Measurements from ENCODE around the gene KIF4B. TPM values are rescaled to one million over a fixed set of nuclear protein-coding genes. Genes with fewer than 3 reads are reported as not detected.
"Not testable (repeated sequence)": the region's sequence is repeated elsewhere in the genome, so short reads cannot be mapped to it uniquely, and the experiment has no call there.

The KIF4B gene
- polyA plus RNA-seq, 4 donors = 0.03 TPM; not detected in 3

- Histone ChIP-seq H3K27me3 (ENCODE audit: control insufficient read depth in 3 of 3, insufficient read depth in 3 of 3, low read length in 3 of 3) (no peaks in the 10 kb centered on the region), H3K9me3 (ENCODE audit: control insufficient read depth in 2 of 2, insufficient read depth in 1 of 2, low read depth in 1 of 2, low read length in 1 of 2) (peaks cover 0 to 4% of the 10 kb centered on the region in 2 donors), H3K27ac (ENCODE audit: low read depth in 1 of 3, low read length in 2 of 3) (no peak overlapping the region), H3K36me3 (ENCODE audit: control insufficient read depth in 3 of 3, insufficient read depth in 2 of 3, low read depth in 1 of 3, low read length in 3 of 3) (no peaks in the 10 kb centered on the region), H3K4me1 (ENCODE audit: control insufficient read depth in 3 of 3, insufficient read depth in 2 of 3, low read depth in 1 of 3, low read length in 2 of 3) (peaks cover 0 to 4% (median 0%) of the 10 kb centered on the region in 3 donors), H3K4me3 (ENCODE audit: low read depth in 1 of 3, low read length in 3 of 3) (no peak overlapping the region)
- peak; percentile 21 to 29 for DNase-seq
- 76 to 84% (median 79%) methylated on average over 2 of the region's 2 CpGs for WGBS, 3 donors
- FAIRE-seq = no peak
These were observed 41.0 kb upstream of the KIF4B start for GRCh38 chr5:154972476-154973080.

- WGBS, 3 donors = 92 to 99% (median 94%) methylated on average over 9 of the region's 9 CpGs
- not testable (repeated sequence) for H3K4me1 ChIP-seq (ENCODE audit: control insufficient read depth in 3 of 3, insufficient read depth in 2 of 3, low read depth in 1 of 3, low read length in 2 of 3); FAIRE-seq; H3K4me3 ChIP-seq (ENCODE audit: low read depth in 1 of 3, low read length in 3 of 3); H3K36me3 ChIP-seq (ENCODE audit: control insufficient read depth in 3 of 3, insufficient read depth in 2 of 3, low read depth in 1 of 3, low read length in 3 of 3); H3K27me3 ChIP-seq (ENCODE audit: control insufficient read depth in 3 of 3, insufficient read depth in 3 of 3, low read length in 3 of 3); H3K27ac ChIP-seq (ENCODE audit: low read depth in 1 of 3, low read length in 2 of 3); DNase-seq; H3K9me3 ChIP-seq (ENCODE audit: control insufficient read depth in 2 of 2, insufficient read depth in 1 of 2, low read depth in 1 of 2, low read length in 1 of 2)
These were observed 37.5 kb upstream of the KIF4B start for GRCh38 chr5:154976082-154976481.

GRCh38 chr5:154977409-154977808, 36.1 kb upstream of the KIF4B start:
- no peak for FAIRE-seq
- H3K27me3 ChIP-seq (ENCODE audit: control insufficient read depth in 3 of 3, insufficient read depth in 3 of 3, low read length in 3 of 3) = no peaks in the 10 kb centered on the region
- no peak for DNase-seq
- H3K9me3 ChIP-seq (ENCODE audit: control insufficient read depth in 2 of 2, insufficient read depth in 1 of 2, low read depth in 1 of 2, low read length in 1 of 2) = peaks cover 0 to 4% of the 10 kb centered on the region in 2 donors
- 76 to 79% (median 78%) methylated on average over 1 of the region's 1 CpG for WGBS, 3 donors
- H3K4me1 ChIP-seq (ENCODE audit: control insufficient read depth in 3 of 3, insufficient read depth in 2 of 3, low read depth in 1 of 3, low read length in 2 of 3) = no peaks in the 10 kb centered on the region
- no peaks in the 10 kb centered on the region for H3K36me3 ChIP-seq (ENCODE audit: control insufficient read depth in 3 of 3, insufficient read depth in 2 of 3, low read depth in 1 of 3, low read length in 3 of 3)
- no peak overlapping the region for H3K27ac ChIP-seq (ENCODE audit: low read depth in 1 of 3, low read length in 2 of 3)
- no peak overlapping the region for H3K4me3 ChIP-seq (ENCODE audit: low read depth in 1 of 3, low read length in 3 of 3)

GRCh38 chr5:154978294-154978693, 35.3 kb upstream of the KIF4B start:
- H3K36me3 ChIP-seq (ENCODE audit: control insufficient read depth in 3 of 3, insufficient read depth in 2 of 3, low read depth in 1 of 3, low read length in 3 of 3); H3K27me3 ChIP-seq (ENCODE audit: control insufficient read depth in 3 of 3, insufficient read depth in 3 of 3, low read length in 3 of 3); DNase-seq; H3K4me1 ChIP-seq (ENCODE audit: control insufficient read depth in 3 of 3, insufficient read depth in 2 of 3, low read depth in 1 of 3, low read length in 2 of 3); H3K27ac ChIP-seq (ENCODE audit: low read depth in 1 of 3, low read length in 2 of 3); H3K4me3 ChIP-seq (ENCODE audit: low read depth in 1 of 3, low read length in 3 of 3); H3K9me3 ChIP-seq (ENCODE audit: control insufficient read depth in 2 of 2, insufficient read depth in 1 of 2, low read depth in 1 of 2, low read length in 1 of 2); FAIRE-seq: not testable (repeated sequence)
- 88 to 92% (median 91%) methylated on average over 2 of the region's 2 CpGs for WGBS, 3 donors

- Histone ChIP-seq H3K4me1 (ENCODE audit: control insufficient read depth in 3 of 3, insufficient read depth in 2 of 3, low read depth in 1 of 3, low read length in 2 of 3) (no peaks in the 10 kb centered on the region), H3K9me3 (ENCODE audit: control insufficient read depth in 2 of 2, insufficient read depth in 1 of 2, low read depth in 1 of 2, low read length in 1 of 2) (no peaks in the 10 kb centered on the region), H3K27ac (ENCODE audit: low read depth in 1 of 3, low read length in 2 of 3) (no peak overlapping the region), H3K4me3 (ENCODE audit: low read depth in 1 of 3, low read length in 3 of 3) (no peak overlapping the region), H3K36me3 (ENCODE audit: control insufficient read depth in 3 of 3, insufficient read depth in 2 of 3, low read depth in 1 of 3, low read length in 3 of 3) (no peaks in the 10 kb centered on the region), H3K27me3 (ENCODE audit: control insufficient read depth in 3 of 3, insufficient read depth in 3 of 3, low read length in 3 of 3) (peaks cover 0 to 6% (median 0%) of the 10 kb centered on the region in 3 donors)
- DNase-seq = no peak
- no peak for FAIRE-seq
- 63 to 69% (median 66%) methylated on average over 8 of the region's 8 CpGs for WGBS, 3 donors
These were observed 28.5 kb upstream of the KIF4B start for GRCh38 chr5:154984946-154985516.

GRCh38 chr5:154986151-154986550, 27.4 kb upstream of the KIF4B start:
- Histone ChIP-seq H3K36me3 (ENCODE audit: control insufficient read depth in 3 of 3, insufficient read depth in 2 of 3, low read depth in 1 of 3, low read length in 3 of 3) (no peaks in the 10 kb centered on the region), H3K27me3 (ENCODE audit: control insufficient read depth in 3 of 3, insufficient read depth in 3 of 3, low read length in 3 of 3) (peaks cover 0 to 6% (median 0%) of the 10 kb centered on the region in 3 donors), H3K9me3 (ENCODE audit: control insufficient read depth in 2 of 2, insufficient read depth in 1 of 2, low read depth in 1 of 2, low read length in 1 of 2) (no peaks in the 10 kb centered on the region), H3K27ac (ENCODE audit: low read depth in 1 of 3, low read length in 2 of 3) (no peak overlapping the region), H3K4me3 (ENCODE audit: low read depth in 1 of 3, low read length in 3 of 3) (no peak overlapping the region), H3K4me1 (ENCODE audit: control insufficient read depth in 3 of 3, insufficient read depth in 2 of 3, low read depth in 1 of 3, low read length in 2 of 3) (no peaks in the 10 kb centered on the region)
- DNase-seq (no peak), FAIRE-seq (no peak)
- 56 to 89% (median 71%) methylated on average over 4 of the region's 4 CpGs for WGBS, 3 donors

- FAIRE-seq = no peak
- DNase-seq = no peak
- WGBS, 3 donors = 38 to 42% (median 39%) methylated on average over 2 of the region's 2 CpGs
- Histone ChIP-seq H3K36me3 (ENCODE audit: control insufficient read depth in 3 of 3, insufficient read depth in 2 of 3, low read depth in 1 of 3, low read length in 3 of 3) (no peaks in the 10 kb centered on the region), H3K4me3 (ENCODE audit: low read depth in 1 of 3, low read length in 3 of 3) (no peak overlapping the region), H3K27me3 (ENCODE audit: control insufficient read depth in 3 of 3, insufficient read depth in 3 of 3, low read length in 3 of 3) (peaks cover 0 to 6% (median 0%) of the 10 kb centered on the region in 3 donors), H3K4me1 (ENCODE audit: control insufficient read depth in 3 of 3, insufficient read depth in 2 of 3, low read depth in 1 of 3, low read length in 2 of 3) (no peaks in the 10 kb centered on the region), H3K9me3 (ENCODE audit: control insufficient read depth in 2 of 2, insufficient read depth in 1 of 2, low read depth in 1 of 2, low read length in 1 of 2) (no peaks in the 10 kb centered on the region), H3K27ac (ENCODE audit: low read depth in 1 of 3, low read length in 2 of 3) (no peak overlapping the region)
These were observed 23.9 kb upstream of the KIF4B start for GRCh38 chr5:154989626-154990025.

- H3K9me3 ChIP-seq (ENCODE audit: control insufficient read depth in 2 of 2, insufficient read depth in 1 of 2, low read depth in 1 of 2, low read length in 1 of 2) = no peaks in the 10 kb centered on the region
- DNase-seq (no peak), FAIRE-seq (no peak)
- no peaks in the 10 kb centered on the region for H3K4me1 ChIP-seq (ENCODE audit: control insufficient read depth in 3 of 3, insufficient read depth in 2 of 3, low read depth in 1 of 3, low read length in 2 of 3)
- no peak overlapping the region for H3K4me3 ChIP-seq (ENCODE audit: low read depth in 1 of 3, low read length in 3 of 3)
- H3K27ac ChIP-seq (ENCODE audit: low read depth in 1 of 3, low read length in 2 of 3) = no peak overlapping the region
- H3K36me3 ChIP-seq (ENCODE audit: control insufficient read depth in 3 of 3, insufficient read depth in 2 of 3, low read depth in 1 of 3, low read length in 3 of 3) = no peaks in the 10 kb centered on the region
- no peaks in the 10 kb centered on the region for H3K27me3 ChIP-seq (ENCODE audit: control insufficient read depth in 3 of 3, insufficient read depth in 3 of 3, low read length in 3 of 3)
- WGBS, 3 donors = 42 to 75% (median 65%) methylated on average over 2 of the region's 2 CpGs
These were observed 20.1 kb upstream of the KIF4B start for GRCh38 chr5:154993461-154993860.

- Histone ChIP-seq H3K27me3 (ENCODE audit: control insufficient read depth in 3 of 3, insufficient read depth in 3 of 3, low read length in 3 of 3) (no peaks in the 10 kb centered on the region), H3K36me3 (ENCODE audit: control insufficient read depth in 3 of 3, insufficient read depth in 2 of 3, low read depth in 1 of 3, low read length in 3 of 3) (no peaks in the 10 kb centered on the region), H3K4me1 (ENCODE audit: control insufficient read depth in 3 of 3, insufficient read depth in 2 of 3, low read depth in 1 of 3, low read length in 2 of 3) (no peaks in the 10 kb centered on the region), H3K27ac (ENCODE audit: low read depth in 1 of 3, low read length in 2 of 3) (no peak overlapping the region), H3K9me3 (ENCODE audit: control insufficient read depth in 2 of 2, insufficient read depth in 1 of 2, low read depth in 1 of 2, low read length in 1 of 2) (no peaks in the 10 kb centered on the region), H3K4me3 (ENCODE audit: low read depth in 1 of 3, low read length in 3 of 3) (no peak overlapping the region)
- DNase-seq (no peak), FAIRE-seq (no peak)
- WGBS, 3 donors = 53 to 66% (median 63%) methylated on average over 4 of the region's 4 CpGs
These were observed 17.9 kb upstream of the KIF4B start for GRCh38 chr5:154995679-154996078.

Data from small intestine (tissue), 7 donors.